Omental fat pad (tissue), 4 donors: ENCODE data around the gene PFDN1. TPM values are rescaled to one million over a fixed set of nuclear protein-coding genes. Genes with fewer than 3 reads are reported as not detected.

Experiments used
- ATAC-seq: fragments of 150-250 bp; one replicate; pipeline ENCODE4 v1.9.1; 2016; ENCODE audit warnings: mild to moderate bottlenecking, moderate library complexity; ENCODE audit not compliant: low FRiP score
- DNase-seq: peaks from one replicate; pipeline ENCODE4 v3.0.0-alpha.2; 2019; ENCODE audit warnings: low spot score
- CTCF ChIP-seq, 3 donors: fragments of 450-650 bp; IDR thresholded peaks; one replicate each; pipeline ENCODE4 v1.5.1; 2016 to 2017; ENCODE audit warnings: antibody characterized with exemption in 3 of 3, mild to moderate bottlenecking in 3 of 3, moderate library complexity in 2 of 3
- total RNA-seq, 4 donors: library from RNA; depleted of rRNA; stranded (reverse); fragments of >200 nt; gene quantifications; one replicate each; pipeline ENCODE4 v1.1.0, GENCODE V29; 2016

PFDN1 gene
- total RNA-seq: 100 to 1,000 TPM in 2 of 4 donors, 10 to 100 TPM in 2; 54.1 to 110 (median 88.6) TPM

- DNase-seq (peak; percentile 84), ATAC-seq (peak; percentile 96)
- no peak for TF ChIP-seq CTCF (IDR thresholded peaks at IDR 0.05)
These were observed at the start of gene PFDN1 for GRCh38 chr5:140302786-140303639. PFDN1 (minus strand) TSS chr5:140303101; CDS start chr5:140303073, 28 bp downstream.

- ATAC-seq: no peak
- no peak for DNase-seq
- TF ChIP-seq CTCF (IDR thresholded peaks at IDR 0.05): peak in 2 of 3 donors; percentile 28 to 33
These were observed 48.9 kb upstream of the PFDN1 start for GRCh38 chr5:140351609-140352334.

GRCh38 chr5:140349244-140349643 is 46.3 kb upstream of the PFDN1 start:
- ATAC-seq (no peak), DNase-seq (no peak)
- no peak for TF ChIP-seq CTCF (IDR thresholded peaks at IDR 0.05)

GRCh38 chr5:140348104-140348503 is 45.2 kb upstream of the PFDN1 start:
- ATAC-seq (no peak), DNase-seq (no peak)

GRCh38 chr5:140347360-140347759 is 44.5 kb upstream of the PFDN1 start:
- ATAC-seq (no peak), DNase-seq (no peak)
- no peak for TF ChIP-seq CTCF (IDR thresholded peaks at IDR 0.05)

More at GRCh38 chr5:140348104-140348503, 45.2 kb upstream of the PFDN1 start:
- no peak for TF ChIP-seq CTCF (IDR thresholded peaks at IDR 0.05)

GRCh38 chr5:140346348-140347221 is 43.7 kb upstream of the PFDN1 start, which contains the start of gene HBEGF:
HBEGF (minus strand) TSS chr5:140346603; CDS start chr5:140346328, 275 bp downstream.
- ATAC-seq: peak; percentile 83

More at GRCh38 chr5:140346348-140347221, 43.7 kb upstream of the PFDN1 start, which contains the start of gene HBEGF:
- TF ChIP-seq CTCF (IDR thresholded peaks at IDR 0.05): no peak
- no peak for DNase-seq
